MM.1S (cell line): Measurements from ENCODE around the gene RTN4RL1.
A peak's percentile ranks its signal among the peaks of the same experiment; 100 is the strongest.

Source experiments
- DNase-seq: peaks from one replicate; pipeline ENCODE4 v3.0.0-alpha.2; 2015
- H2AFZ ChIP-seq: fragments of 300-600 bp; sonication (generic); 2 replicates; pipeline ENCODE4 v1.6.0; 2016; ENCODE audit warnings: antibody characterized with exemption, low read length
- H3F3A ChIP-seq: fragments of 300-600 bp; sonication (generic); 2 replicates; pipeline ENCODE4 v1.6.1; 2016; ENCODE audit warnings: mild to moderate bottlenecking, antibody characterized with exemption, low read length, moderate library complexity, mixed read lengths; ENCODE audit not compliant: insufficient read depth
- H3K27ac ChIP-seq: fragments of 300-600 bp; sonication (generic); 2 replicates; pipeline ENCODE4 v1.5.1; 2016; ENCODE audit warnings: mild to moderate bottlenecking, low read length
- H3K27me3 ChIP-seq: fragments of 300-600 bp; sonication (generic); replicated peaks from 2 replicates; pipeline ENCODE4 v1.6.0; 2016; ENCODE audit warnings: low read length; ENCODE audit not compliant: insufficient read depth
- H3K36me3 ChIP-seq: fragments of 300-600 bp; sonication (generic); replicated peaks from 2 replicates; pipeline ENCODE4 v1.6.1; 2016; ENCODE audit warnings: mild to moderate bottlenecking, low read length, mixed read lengths; ENCODE audit not compliant: insufficient read depth
- H3K4me1 ChIP-seq: fragments of 300-600 bp; sonication (generic); 2 replicates; pipeline ENCODE4 v1.6.1; 2016; ENCODE audit warnings: low read length, mixed read lengths
- H3K4me2 ChIP-seq: fragments of 300-600 bp; sonication (generic); 2 replicates; pipeline ENCODE4 v1.6.0; 2016; ENCODE audit warnings: low read depth, low read length
- H3K4me3 ChIP-seq: fragments of 300-600 bp; sonication (generic); 2 replicates; pipeline ENCODE4 v1.5.1; 2016; ENCODE audit warnings: low read length, mixed read lengths
- H3K79me2 ChIP-seq: fragments of 300-600 bp; sonication (generic); 2 replicates; pipeline ENCODE4 v1.6.1; 2016; ENCODE audit warnings: mixed run types, low read length, mixed read lengths
- H3K9ac ChIP-seq: fragments of 300-600 bp; sonication (generic); 2 replicates; pipeline ENCODE4 v1.6.1; 2016; ENCODE audit warnings: low read length, mixed read lengths
- H3K9me2 ChIP-seq: fragments of 300-600 bp; sonication (generic); replicated peaks from 2 replicates; pipeline ENCODE4 v1.6.1; 2016; ENCODE audit warnings: mild to moderate bottlenecking, low read length, mixed read lengths; ENCODE audit not compliant: insufficient read depth
- H3K9me3 ChIP-seq: fragments of 300-600 bp; sonication (generic); replicated peaks from 2 replicates; pipeline ENCODE4 v1.6.1; 2016; ENCODE audit warnings: mild to moderate bottlenecking, low read length, mixed read lengths; ENCODE audit not compliant: insufficient read depth
- H4K20me1 ChIP-seq: fragments of 300-600 bp; sonication (generic); 2 replicates; pipeline ENCODE4 v1.6.1; 2016; ENCODE audit warnings: mild to moderate bottlenecking, low read length, moderate library complexity, mixed read lengths; ENCODE audit not compliant: insufficient read depth
- CTCF ChIP-seq: fragments of 300-600 bp; sonication (generic); IDR thresholded peaks from 2 replicates; pipeline ENCODE4 v1.5.1; 2016; ENCODE audit warnings: antibody characterized with exemption, low read length, mixed read lengths
- EZH2 ChIP-seq: fragments of 300-600 bp; sonication (generic); optimal IDR thresholded peaks from 2 replicates; pipeline ENCODE3; 2017; ENCODE audit warnings: low read depth, mild to moderate bottlenecking, antibody characterized with exemption, low read length, mixed read lengths
- EZH2phosphoT487 ChIP-seq: fragments of 300-600 bp; sonication (generic); IDR thresholded peaks from 2 replicates; pipeline ENCODE4 v1.6.1; 2018; ENCODE audit warnings: antibody characterized with exemption, low read length

The RTN4RL1 gene

DNA sequence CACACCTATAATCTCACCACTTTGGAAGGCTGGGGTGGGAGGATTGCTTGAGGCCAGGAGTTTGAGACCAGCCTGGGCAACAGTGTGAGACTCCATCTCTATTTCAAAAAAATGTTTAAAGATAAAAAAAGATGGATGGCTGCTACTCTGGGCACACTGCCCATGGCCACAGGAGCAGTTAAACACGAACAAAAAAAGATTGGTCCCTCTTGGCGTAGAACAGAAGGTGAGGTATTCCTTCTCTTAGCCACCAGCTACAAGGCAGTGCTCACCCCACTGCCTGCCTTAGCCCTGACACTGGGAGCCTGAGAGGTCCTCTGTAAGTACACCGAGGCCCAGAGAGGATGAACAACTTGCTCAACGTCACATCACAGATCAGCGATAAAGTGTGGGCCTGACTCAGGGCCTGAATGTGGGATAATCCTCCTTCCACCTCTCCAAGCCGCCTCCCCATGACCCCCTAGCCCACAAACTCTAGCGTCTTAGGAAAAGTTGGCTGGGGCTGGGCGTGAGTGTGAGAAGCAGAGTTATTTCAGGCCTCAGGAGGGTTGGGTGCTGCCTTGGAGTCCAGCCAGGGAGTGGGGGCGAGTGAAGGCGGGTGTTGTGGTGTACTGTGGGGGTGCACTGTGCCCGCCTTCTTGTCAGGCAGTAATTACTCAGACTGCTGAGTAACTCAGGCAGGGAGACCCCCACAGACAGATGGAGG lies 2.5 kb upstream of the RTN4RL1 start:
- H3K27me3 ChIP-seq: peaks cover 67% of the 10 kb centered on the region
- H3K4me2 ChIP-seq: no peak overlapping the region
- no peaks in the 10 kb centered on the region for H3F3A ChIP-seq
- no peak for TF ChIP-seq EZH2
- TF ChIP-seq EZH2phosphoT487: no peak
- TF ChIP-seq CTCF: no peak
- H3K9ac ChIP-seq: no peak overlapping the region
- no peak overlapping the region for H3K27ac ChIP-seq
- H3K79me2 ChIP-seq: peaks cover 22% of the 10 kb centered on the region
- H3K36me3 ChIP-seq: no peaks in the 10 kb centered on the region
- no peak for DNase-seq
- no peaks in the 10 kb centered on the region for H4K20me1 ChIP-seq
- 0 out of 2 replicates have a peak, but pooled peaks cover 5% of the 10 kb centered on the region for H3K4me1 ChIP-seq
- no peaks in the 10 kb centered on the region for H3K9me2 ChIP-seq
- H2AFZ ChIP-seq: no peak overlapping the region
- no peak overlapping the region for H3K4me3 ChIP-seq
- H3K9me3 ChIP-seq: no peaks in the 10 kb centered on the region

GRCh38 chr17:2025622-2026309 lies 632 bp upstream of the RTN4RL1 start:
- H3K79me2 ChIP-seq: peaks cover 8% of the 10 kb centered on the region
- no peak overlapping the region for H3K27ac ChIP-seq
- peaks cover 85% of the 10 kb centered on the region for H3K27me3 ChIP-seq
- H3F3A ChIP-seq: no peaks in the 10 kb centered on the region
- H3K9me2 ChIP-seq: no peaks in the 10 kb centered on the region
- H3K4me1 ChIP-seq: 0 out of 2 replicates have a peak, but pooled peaks cover 1% of the 10 kb centered on the region
- TF ChIP-seq EZH2phosphoT487 (no peak; the same call in 1 of the 2 replicates), CTCF (peak; percentile 27), EZH2 (peak; percentile 66)
- no peak overlapping the region for H3K9ac ChIP-seq
- H3K4me2 ChIP-seq: peak overlapping the region; percentile 66; the same call in 1 of the 2 replicates
- no peaks in the 10 kb centered on the region for H3K9me3 ChIP-seq
- H4K20me1 ChIP-seq: no peaks in the 10 kb centered on the region
- H3K36me3 ChIP-seq: no peaks in the 10 kb centered on the region
- no peak for DNase-seq
- H2AFZ ChIP-seq: no peak overlapping the region
- peak overlapping the region; percentile 47; the same call in 1 of the 2 replicates for H3K4me3 ChIP-seq

GRCh38 chr17:2024572-2025219 lies 438 bp downstream of the RTN4RL1 start:
- H3F3A ChIP-seq: no peaks in the 10 kb centered on the region
- no peaks in the 10 kb centered on the region for H3K4me1 ChIP-seq
- peaks cover 96% of the 10 kb centered on the region for H3K27me3 ChIP-seq
- no peaks in the 10 kb centered on the region for H4K20me1 ChIP-seq
- no peaks in the 10 kb centered on the region for H3K9me2 ChIP-seq
- H3K4me2 ChIP-seq: peak overlapping the region; percentile 66; the same call in 1 of the 2 replicates
- no peak overlapping the region for H3K4me3 ChIP-seq
- H3K9me3 ChIP-seq: no peaks in the 10 kb centered on the region
- DNase-seq: no peak
- no peak overlapping the region for H2AFZ ChIP-seq
- no peak overlapping the region for H3K9ac ChIP-seq
- TF ChIP-seq EZH2 (peak; percentile 27), EZH2phosphoT487 (no peak)
- H3K27ac ChIP-seq: no peak overlapping the region
- no peaks in the 10 kb centered on the region for H3K36me3 ChIP-seq
- no peaks in the 10 kb centered on the region for H3K79me2 ChIP-seq
